Measurements from ENCODE around the gene FAM163B. TPM values are rescaled to one million over a fixed set of nuclear protein-coding genes. Genes with fewer than 3 reads are reported as not detected.
A peak's percentile ranks its signal among the peaks of the same experiment; 100 is the strongest.

FAM163B gene
- total and polyA plus RNA-seq, 5 donors from 2014 or later, result not detected

GRCh38 chr9:133619791-133620190 lies 10.6 kb upstream of the FAM163B start:
- peaks cover 5 to 26% (median 20%) of the 10 kb centered on the region in 4 donors for H3K4me1 Mint-ChIP-seq
- H3K27me3 Mint-ChIP-seq, result peaks cover 21% of the 10 kb centered on the region
- no peaks in the 10 kb centered on the region for H3K36me3 ChIP-seq (ENCODE audit: control insufficient read depth, insufficient read depth, low read length)
- peak overlapping the region in 2 of 3 donors; percentile 30 to 61 for H3K27ac Mint-ChIP-seq
- H3K4me3 ChIP-seq (ENCODE audit: low read depth, low read length), result peak overlapping the region; percentile 53
- H3K27ac ChIP-seq (ENCODE audit: insufficient read depth, low read length, poor library complexity, severe bottlenecking), result no peak overlapping the region
- DNase-seq, result peak in 2 of 3 donors; percentile 26 to 52
- no peaks in the 10 kb centered on the region for H3K9me3 ChIP-seq (ENCODE audit: control insufficient read depth in 2 of 2, low read length in 2 of 2)
- H3K36me3 Mint-ChIP-seq, result no peaks in the 10 kb centered on the region
- no peaks in the 10 kb centered on the region for H3K9me3 Mint-ChIP-seq
- peak overlapping the region in 2 of 4 donors; percentile 24 to 68 for H3K4me3 Mint-ChIP-seq
- no peaks in the 10 kb centered on the region for H3K27me3 ChIP-seq (ENCODE audit: control insufficient read depth, insufficient read depth, low read length)
- peaks cover 9% of the 10 kb centered on the region for H3K4me1 ChIP-seq (ENCODE audit: control insufficient read depth, insufficient read depth, low read length, poor library complexity, severe bottlenecking)
- ATAC-seq (ENCODE audit: low read depth in 2 of 2), result peak; percentile 68 to 78

GRCh38 chr9:133618726-133619125 lies 9.5 kb upstream of the FAM163B start:
- no peak overlapping the region for H3K27ac ChIP-seq (ENCODE audit: insufficient read depth, low read length, poor library complexity, severe bottlenecking)
- H3K9me3 Mint-ChIP-seq, result no peaks in the 10 kb centered on the region
- H3K36me3 ChIP-seq (ENCODE audit: control insufficient read depth, insufficient read depth, low read length), result no peaks in the 10 kb centered on the region
- DNase-seq (no peak), ATAC-seq (ENCODE audit: low read depth in 2 of 2) (no peak)
- H3K4me1 ChIP-seq (ENCODE audit: control insufficient read depth, insufficient read depth, low read length, poor library complexity, severe bottlenecking), result peaks cover 9% of the 10 kb centered on the region
- no peak overlapping the region for H3K4me3 ChIP-seq (ENCODE audit: low read depth, low read length)
- H3K9me3 ChIP-seq (ENCODE audit: control insufficient read depth in 2 of 2, low read length in 2 of 2), result no peaks in the 10 kb centered on the region
- peaks cover 5 to 26% (median 20%) of the 10 kb centered on the region in 4 donors for H3K4me1 Mint-ChIP-seq
- no peak overlapping the region for H3K27ac Mint-ChIP-seq
- no peaks in the 10 kb centered on the region for H3K27me3 ChIP-seq (ENCODE audit: control insufficient read depth, insufficient read depth, low read length)
- H3K4me3 Mint-ChIP-seq, result no peak overlapping the region
- H3K27me3 Mint-ChIP-seq, result peaks cover 21% of the 10 kb centered on the region
- H3K36me3 Mint-ChIP-seq, result no peaks in the 10 kb centered on the region

- H3K36me3 ChIP-seq (ENCODE audit: control insufficient read depth, insufficient read depth, low read length), result no peaks in the 10 kb centered on the region
- ATAC-seq (ENCODE audit: low read depth in 2 of 2), result no peak
- no peak for DNase-seq
- Mint-ChIP-seq H3K27ac (no peak overlapping the region), H3K4me1 (peaks cover 5 to 22% (median 14%) of the 10 kb centered on the region in 4 donors), H3K9me3 (peaks cover 0 to under 1% (median 0%) of the 10 kb centered on the region in 7 donors), H3K4me3 (no peak overlapping the region), H3K36me3 (no peaks in the 10 kb centered on the region), H3K27me3 (peaks cover 14% of the 10 kb centered on the region)
- H3K9me3 ChIP-seq (ENCODE audit: control insufficient read depth in 2 of 2, low read length in 2 of 2), result no peaks in the 10 kb centered on the region
- H3K4me3 ChIP-seq (ENCODE audit: low read depth, low read length), result no peak overlapping the region
- H3K27me3 ChIP-seq (ENCODE audit: control insufficient read depth, insufficient read depth, low read length), result no peaks in the 10 kb centered on the region
- peaks cover 9% of the 10 kb centered on the region for H3K4me1 ChIP-seq (ENCODE audit: control insufficient read depth, insufficient read depth, low read length, poor library complexity, severe bottlenecking)
- H3K27ac ChIP-seq (ENCODE audit: insufficient read depth, low read length, poor library complexity, severe bottlenecking), result no peak overlapping the region
Observed at GRCh38 chr9:133616643-133617405, 7.6 kb upstream of the FAM163B start.

GRCh38 chr9:133615606-133616188 lies 6.5 kb upstream of the FAM163B start:
- DNase-seq, result no peak
- Mint-ChIP-seq H3K27ac (no peak overlapping the region), H3K4me3 (no peak overlapping the region), H3K9me3 (peaks cover 0 to 2% (median 0%) of the 10 kb centered on the region in 7 donors), H3K36me3 (no peaks in the 10 kb centered on the region), H3K4me1 (peaks cover 5 to 14% (median 9%) of the 10 kb centered on the region in 4 donors), H3K27me3 (peaks cover 20% of the 10 kb centered on the region)
- no peaks in the 10 kb centered on the region for H3K27me3 ChIP-seq (ENCODE audit: control insufficient read depth, insufficient read depth, low read length)
- no peak overlapping the region for H3K4me3 ChIP-seq (ENCODE audit: low read depth, low read length)
- H3K9me3 ChIP-seq (ENCODE audit: control insufficient read depth in 2 of 2, low read length in 2 of 2), result no peaks in the 10 kb centered on the region
- no peak overlapping the region for H3K27ac ChIP-seq (ENCODE audit: insufficient read depth, low read length, poor library complexity, severe bottlenecking)
- H3K36me3 ChIP-seq (ENCODE audit: control insufficient read depth, insufficient read depth, low read length), result no peaks in the 10 kb centered on the region
- H3K4me1 ChIP-seq (ENCODE audit: control insufficient read depth, insufficient read depth, low read length, poor library complexity, severe bottlenecking), result peaks cover 9% of the 10 kb centered on the region
- ATAC-seq (ENCODE audit: low read depth in 2 of 2), result no peak

- no peak for ATAC-seq (ENCODE audit: low read depth in 2 of 2)
- no peaks in the 10 kb centered on the region for H3K36me3 ChIP-seq (ENCODE audit: control insufficient read depth, insufficient read depth, low read length)
- no peak overlapping the region for H3K4me3 Mint-ChIP-seq
- peaks cover 5 to 11% (median 6%) of the 10 kb centered on the region in 4 donors for H3K4me1 Mint-ChIP-seq
- H3K27ac Mint-ChIP-seq, result no peak overlapping the region
- peaks cover 9% of the 10 kb centered on the region for H3K4me1 ChIP-seq (ENCODE audit: control insufficient read depth, insufficient read depth, low read length, poor library complexity, severe bottlenecking)
- H3K27me3 Mint-ChIP-seq, result peaks cover 25% of the 10 kb centered on the region
- no peak for DNase-seq
- no peaks in the 10 kb centered on the region for H3K36me3 Mint-ChIP-seq
- no peak overlapping the region for H3K27ac ChIP-seq (ENCODE audit: insufficient read depth, low read length, poor library complexity, severe bottlenecking)
- H3K27me3 ChIP-seq (ENCODE audit: control insufficient read depth, insufficient read depth, low read length), result no peaks in the 10 kb centered on the region
- H3K4me3 ChIP-seq (ENCODE audit: low read depth, low read length), result no peak overlapping the region
- H3K9me3 ChIP-seq (ENCODE audit: control insufficient read depth in 2 of 2, low read length in 2 of 2), result no peaks in the 10 kb centered on the region
- peaks cover 0 to 2% (median 0%) of the 10 kb centered on the region in 7 donors for H3K9me3 Mint-ChIP-seq
Observed at GRCh38 chr9:133615186-133615585, 6.0 kb upstream of the FAM163B start.

- Mint-ChIP-seq H3K4me1 (peaks cover under 1 to 8% (median 3%) of the 10 kb centered on the region in 4 donors), H3K27ac (no peak overlapping the region), H3K36me3 (no peaks in the 10 kb centered on the region), H3K27me3 (peaks cover 29% of the 10 kb centered on the region), H3K4me3 (no peak overlapping the region), H3K9me3 (peaks cover 0 to 2% (median 0%) of the 10 kb centered on the region in 7 donors)
- Histone ChIP-seq H3K27me3 (ENCODE audit: control insufficient read depth, insufficient read depth, low read length) (no peaks in the 10 kb centered on the region), H3K9me3 (ENCODE audit: control insufficient read depth in 2 of 2, low read length in 2 of 2) (no peaks in the 10 kb centered on the region), H3K4me3 (ENCODE audit: low read depth, low read length) (no peak overlapping the region), H3K4me1 (ENCODE audit: control insufficient read depth, insufficient read depth, low read length, poor library complexity, severe bottlenecking) (peaks cover 3% of the 10 kb centered on the region), H3K27ac (ENCODE audit: insufficient read depth, low read length, poor library complexity, severe bottlenecking) (no peak overlapping the region), H3K36me3 (ENCODE audit: control insufficient read depth, insufficient read depth, low read length) (no peaks in the 10 kb centered on the region)
- ATAC-seq (ENCODE audit: low read depth in 2 of 2) (no peak), DNase-seq (no peak)
Observed at GRCh38 chr9:133614678-133615077, 5.5 kb upstream of the FAM163B start.

GRCh38 chr9:133614056-133614455 lies 4.9 kb upstream of the FAM163B start:
- peaks cover 32% of the 10 kb centered on the region for H3K27me3 Mint-ChIP-seq
- DNase-seq, result no peak
- no peaks in the 10 kb centered on the region for H3K36me3 ChIP-seq (ENCODE audit: control insufficient read depth, insufficient read depth, low read length)
- H3K9me3 ChIP-seq (ENCODE audit: control insufficient read depth in 2 of 2, low read length in 2 of 2), result no peaks in the 10 kb centered on the region
- no peak overlapping the region for H3K4me3 ChIP-seq (ENCODE audit: low read depth, low read length)
- H3K4me1 ChIP-seq (ENCODE audit: control insufficient read depth, insufficient read depth, low read length, poor library complexity, severe bottlenecking), result no peaks in the 10 kb centered on the region
- ATAC-seq (ENCODE audit: low read depth in 2 of 2), result no peak
- H3K27ac Mint-ChIP-seq, result no peak overlapping the region
- no peaks in the 10 kb centered on the region for H3K36me3 Mint-ChIP-seq
- H3K27me3 ChIP-seq (ENCODE audit: control insufficient read depth, insufficient read depth, low read length), result no peaks in the 10 kb centered on the region
- peaks cover 0 to 8% (median under 1%) of the 10 kb centered on the region in 4 donors for H3K4me1 Mint-ChIP-seq
- peaks cover 0 to 2% (median 0%) of the 10 kb centered on the region in 7 donors for H3K9me3 Mint-ChIP-seq
- H3K4me3 Mint-ChIP-seq, result no peak overlapping the region
- H3K27ac ChIP-seq (ENCODE audit: insufficient read depth, low read length, poor library complexity, severe bottlenecking), result no peak overlapping the region

Data from CD4-positive, CD25-positive, alpha-beta regulatory T cell (primary cell).